ENCODE data around the gene SHPK.

- TF ChIP-seq, protein P1, sequence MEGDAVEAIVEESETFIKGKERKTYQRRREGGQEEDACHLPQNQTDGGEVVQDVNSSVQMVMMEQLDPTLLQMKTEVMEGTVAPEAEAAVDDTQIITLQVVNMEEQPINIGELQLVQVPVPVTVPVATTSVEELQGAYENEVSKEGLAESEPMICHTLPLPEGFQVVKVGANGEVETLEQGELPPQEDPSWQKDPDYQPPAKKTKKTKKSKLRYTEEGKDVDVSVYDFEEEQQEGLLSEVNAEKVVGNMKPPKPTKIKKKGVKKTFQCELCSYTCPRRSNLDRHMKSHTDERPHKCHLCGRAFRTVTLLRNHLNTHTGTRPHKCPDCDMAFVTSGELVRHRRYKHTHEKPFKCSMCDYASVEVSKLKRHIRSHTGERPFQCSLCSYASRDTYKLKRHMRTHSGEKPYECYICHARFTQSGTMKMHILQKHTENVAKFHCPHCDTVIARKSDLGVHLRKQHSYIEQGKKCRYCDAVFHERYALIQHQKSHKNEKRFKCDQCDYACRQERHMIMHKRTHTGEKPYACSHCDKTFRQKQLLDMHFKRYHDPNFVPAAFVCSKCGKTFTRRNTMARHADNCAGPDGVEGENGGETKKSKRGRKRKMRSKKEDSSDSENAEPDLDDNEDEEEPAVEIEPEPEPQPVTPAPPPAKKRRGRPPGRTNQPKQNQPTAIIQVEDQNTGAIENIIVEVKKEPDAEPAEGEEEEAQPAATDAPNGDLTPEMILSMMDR (IDR thresholded peaks at IDR 0.05), result no peak
- no peak for TF ChIP-seq POLR2A (IDR thresholded peaks at IDR 0.05)
Observed at GRCh38 chr17:3574231-3574630, 61.8 kb downstream of the SHPK start.

Measured in testis (tissue), 2 donors.